Neural progenitor cell (in vitro differentiated cells): ENCODE results near the gene ZNRF1. TPM values are rescaled to one million over a fixed set of nuclear protein-coding genes. Genes with fewer than 3 reads are reported as not detected.

Experiments used
- DNase-seq: peaks from one replicate; pipeline ENCODE4 v3.0.0-alpha.2; 2016; ENCODE audit warnings: low spot score
- H2AFZ ChIP-seq: fragments of 200-600 bp; sonication (generic); replicated peaks from 2 replicates; pipeline ENCODE4 v1.6.1; 2016; ENCODE audit warnings: antibody characterized with exemption
- H3F3A ChIP-seq: fragments of 200-600 bp; sonication (generic); 2 replicates; pipeline ENCODE4 v1.6.1; 2016; ENCODE audit warnings: antibody characterized with exemption, low read depth
- H3K27ac ChIP-seq: fragments of 200-600 bp; sonication (generic); 2 replicates; pipeline ENCODE4 v1.5.1; 2016; ENCODE audit warnings: mild to moderate bottlenecking
- H3K27me3 ChIP-seq: fragments of 200-600 bp; sonication (generic); 2 replicates; pipeline ENCODE4 v1.6.1; 2016; ENCODE audit warnings: mild to moderate bottlenecking, moderate library complexity
- H3K36me3 ChIP-seq: fragments of 200-600 bp; sonication (generic); 2 replicates; pipeline ENCODE4 v1.5.1; 2016
- H3K4me1 ChIP-seq: fragments of 200-600 bp; sonication (generic); 2 replicates; pipeline ENCODE4 v1.6.1; 2016; ENCODE audit warnings: mixed run types
- H3K4me2 ChIP-seq: fragments of 200-600 bp; sonication (generic); 2 replicates; pipeline ENCODE4 v1.6.1; 2016
- H3K4me3 ChIP-seq: fragments of 200-600 bp; sonication (generic); 2 replicates; pipeline ENCODE4 v1.5.1; 2016
- H3K79me2 ChIP-seq: fragments of 200-600 bp; sonication (generic); 2 replicates; pipeline ENCODE4 v1.6.1; 2016; ENCODE audit warnings: low read depth
- H3K9ac ChIP-seq: fragments of 200-600 bp; sonication (generic); 2 replicates; pipeline ENCODE4 v1.6.1; 2016
- H3K9me3 ChIP-seq: fragments of 200-600 bp; sonication (generic); 2 replicates; pipeline ENCODE4 v1.5.1; 2016; ENCODE audit warnings: low read depth
- H4K20me1 ChIP-seq: fragments of 200-600 bp; sonication (generic); 2 replicates; pipeline ENCODE4 v1.6.1; 2016; ENCODE audit warnings: low read depth
- H3K27ac Mint-ChIP-seq: 3 replicates; pipeline ENCODE4 v1.8.0; 2021; ENCODE audit warnings: mixed read lengths
- H3K27me3 Mint-ChIP-seq: 2 replicates; pipeline ENCODE4 v1.8.0; 2022; ENCODE audit warnings: low read depth, mild to moderate bottlenecking, inconsistent platforms, moderate library complexity, mixed read lengths; ENCODE audit not compliant: insufficient read depth
- H3K36me3 Mint-ChIP-seq: 3 replicates; pipeline ENCODE4 v1.8.0; 2021; ENCODE audit warnings: mixed read lengths
- H3K4me1 Mint-ChIP-seq: 3 replicates; pipeline ENCODE4 v1.8.0; 2021; ENCODE audit warnings: mixed read lengths
- H3K4me3 Mint-ChIP-seq: 3 replicates; pipeline ENCODE4 v1.8.0; 2021; ENCODE audit warnings: mild to moderate bottlenecking, moderate library complexity, mixed read lengths
- H3K9me3 Mint-ChIP-seq: 3 replicates; pipeline ENCODE4 v1.8.0; 2020; ENCODE audit warnings: mixed read lengths
- EZH2 ChIP-seq: fragments of 200-600 bp; sonication (generic); IDR thresholded peaks from 2 replicates; pipeline ENCODE4 v1.6.1; 2017; ENCODE audit warnings: antibody characterized with exemption, mild to moderate bottlenecking, moderate library complexity
- EZH2phosphoT487 ChIP-seq: fragments of 200-600 bp; sonication (generic); IDR thresholded peaks from 2 replicates; pipeline ENCODE4 v1.6.1; 2017; ENCODE audit warnings: antibody characterized with exemption
- total RNA-seq: library from RNA; depleted of rRNA; stranded (reverse); fragments of >200 nt; gene quantifications from 2 replicates; pipeline ENCODE4 v1.2.3, GENCODE V29; 2015; ENCODE audit warnings: low replicate concordance
- TF ChIP-seq, protein P1 (sequence below): fragments of 200-600 bp; sonication (generic); IDR thresholded peaks from 2 replicates; pipeline ENCODE4 v1.5.1; 2017; ENCODE audit warnings: antibody characterized with exemption, mild to moderate bottlenecking

ZNRF1 gene
- total RNA-seq, 1 donor from 2014 or later: 9.3 TPM

DNA sequence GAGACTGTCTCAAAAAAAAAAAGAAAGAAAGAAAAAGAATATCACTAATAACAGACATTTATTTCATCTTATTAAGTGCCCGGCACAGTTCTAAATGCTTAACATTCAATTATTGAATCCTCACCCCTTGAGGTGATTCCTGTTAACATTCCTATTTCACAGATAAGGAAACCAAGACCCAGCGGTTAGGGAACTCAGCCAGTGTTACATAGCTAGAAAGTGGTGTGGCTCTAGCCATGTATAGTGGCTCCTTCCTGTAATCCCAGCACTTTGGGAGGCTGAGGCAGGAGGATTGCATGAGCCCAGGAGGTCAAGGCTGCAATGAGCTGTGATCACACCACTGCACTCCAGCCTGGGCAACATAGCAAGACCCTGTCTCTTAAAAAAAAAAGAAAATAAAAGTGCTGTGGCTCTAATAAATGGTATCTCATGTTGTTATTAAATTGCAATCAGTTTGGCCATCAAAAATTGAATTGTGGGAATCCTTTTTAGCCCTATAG lies 28.1 kb downstream of the ZNRF1 start:
- no peak for TF ChIP-seq EZH2
- TF ChIP-seq EZH2phosphoT487: no peak
- TF ChIP-seq, protein P1, sequence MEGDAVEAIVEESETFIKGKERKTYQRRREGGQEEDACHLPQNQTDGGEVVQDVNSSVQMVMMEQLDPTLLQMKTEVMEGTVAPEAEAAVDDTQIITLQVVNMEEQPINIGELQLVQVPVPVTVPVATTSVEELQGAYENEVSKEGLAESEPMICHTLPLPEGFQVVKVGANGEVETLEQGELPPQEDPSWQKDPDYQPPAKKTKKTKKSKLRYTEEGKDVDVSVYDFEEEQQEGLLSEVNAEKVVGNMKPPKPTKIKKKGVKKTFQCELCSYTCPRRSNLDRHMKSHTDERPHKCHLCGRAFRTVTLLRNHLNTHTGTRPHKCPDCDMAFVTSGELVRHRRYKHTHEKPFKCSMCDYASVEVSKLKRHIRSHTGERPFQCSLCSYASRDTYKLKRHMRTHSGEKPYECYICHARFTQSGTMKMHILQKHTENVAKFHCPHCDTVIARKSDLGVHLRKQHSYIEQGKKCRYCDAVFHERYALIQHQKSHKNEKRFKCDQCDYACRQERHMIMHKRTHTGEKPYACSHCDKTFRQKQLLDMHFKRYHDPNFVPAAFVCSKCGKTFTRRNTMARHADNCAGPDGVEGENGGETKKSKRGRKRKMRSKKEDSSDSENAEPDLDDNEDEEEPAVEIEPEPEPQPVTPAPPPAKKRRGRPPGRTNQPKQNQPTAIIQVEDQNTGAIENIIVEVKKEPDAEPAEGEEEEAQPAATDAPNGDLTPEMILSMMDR: no peak
- Mint-ChIP-seq H3K4me1 (peaks cover 3% of the 10 kb centered on the region), H3K27ac (no peak overlapping the region), H3K4me3 (no peak overlapping the region), H3K9me3 (peaks cover 26% of the 10 kb centered on the region), H3K36me3 (peaks cover 18% of the 10 kb centered on the region), H3K27me3 (no peaks in the 10 kb centered on the region)
- Histone ChIP-seq H3K27ac (no peak overlapping the region), H4K20me1 (peaks cover 8% of the 10 kb centered on the region), H3K9me3 (no peaks in the 10 kb centered on the region), H3K4me2 (no peak overlapping the region), H3F3A (no peaks in the 10 kb centered on the region), H3K4me1 (no peaks in the 10 kb centered on the region), H3K9ac (no peak overlapping the region), H3K4me3 (no peak overlapping the region), H3K79me2 (peaks cover 99% of the 10 kb centered on the region), H3K36me3 (no peaks in the 10 kb centered on the region), H2AFZ (no peak overlapping the region), H3K27me3 (no peaks in the 10 kb centered on the region)
- no peak for DNase-seq

DNA sequence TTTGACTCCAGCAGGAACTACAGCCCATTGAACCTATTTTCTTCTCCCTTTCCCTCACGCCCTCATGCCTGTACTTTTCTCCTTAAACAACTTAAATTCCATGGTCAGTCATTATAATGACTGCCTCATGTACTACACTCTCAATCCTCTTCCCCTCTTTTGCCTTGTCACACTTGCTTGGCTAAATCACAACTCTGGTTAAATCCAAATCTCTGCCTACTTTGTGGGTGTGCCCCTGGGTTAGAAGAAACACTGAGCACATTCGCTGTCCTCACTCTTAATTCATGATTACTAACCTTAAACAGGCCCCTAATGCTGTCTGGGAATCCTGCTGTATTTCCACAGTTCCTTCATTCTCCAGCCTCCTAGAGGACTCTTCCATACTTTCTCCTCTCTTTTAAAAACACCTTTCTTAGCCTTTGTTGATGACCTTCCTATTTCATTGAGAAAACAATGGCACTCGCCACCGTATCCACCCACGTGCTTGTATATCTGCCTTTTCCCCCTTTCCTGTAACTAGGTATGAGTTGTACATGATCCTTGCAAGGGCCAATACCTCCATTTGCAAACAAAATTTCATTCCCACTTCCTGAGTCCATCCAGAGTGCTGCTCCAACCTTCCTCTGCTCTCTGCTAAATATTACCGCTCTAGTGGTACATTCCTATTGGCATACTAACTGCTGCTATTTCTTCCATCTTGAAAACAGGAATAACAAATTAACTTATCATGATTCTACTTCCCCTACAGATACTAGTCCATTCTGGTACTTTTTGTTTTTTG lies 28.9 kb downstream of the ZNRF1 start:
- Histone ChIP-seq H3K27me3 (no peaks in the 10 kb centered on the region), H3K9me3 (no peaks in the 10 kb centered on the region), H3K27ac (no peak overlapping the region), H3K36me3 (no peaks in the 10 kb centered on the region), H3F3A (no peaks in the 10 kb centered on the region), H3K79me2 (peaks cover 99% of the 10 kb centered on the region), H4K20me1 (peaks cover 12% of the 10 kb centered on the region), H2AFZ (no peak overlapping the region), H3K4me3 (no peak overlapping the region), H3K4me2 (no peak overlapping the region), H3K9ac (no peak overlapping the region), H3K4me1 (no peaks in the 10 kb centered on the region)
- Mint-ChIP-seq H3K27me3 (no peaks in the 10 kb centered on the region), H3K27ac (no peak overlapping the region), H3K4me3 (no peak overlapping the region), H3K9me3 (peaks cover 27% of the 10 kb centered on the region), H3K36me3 (peaks cover 19% of the 10 kb centered on the region), H3K4me1 (peaks cover 3% of the 10 kb centered on the region)
- TF ChIP-seq, protein P1: no peak
- no peak for TF ChIP-seq EZH2phosphoT487
- no peak for TF ChIP-seq EZH2
- DNase-seq: no peak

DNA sequence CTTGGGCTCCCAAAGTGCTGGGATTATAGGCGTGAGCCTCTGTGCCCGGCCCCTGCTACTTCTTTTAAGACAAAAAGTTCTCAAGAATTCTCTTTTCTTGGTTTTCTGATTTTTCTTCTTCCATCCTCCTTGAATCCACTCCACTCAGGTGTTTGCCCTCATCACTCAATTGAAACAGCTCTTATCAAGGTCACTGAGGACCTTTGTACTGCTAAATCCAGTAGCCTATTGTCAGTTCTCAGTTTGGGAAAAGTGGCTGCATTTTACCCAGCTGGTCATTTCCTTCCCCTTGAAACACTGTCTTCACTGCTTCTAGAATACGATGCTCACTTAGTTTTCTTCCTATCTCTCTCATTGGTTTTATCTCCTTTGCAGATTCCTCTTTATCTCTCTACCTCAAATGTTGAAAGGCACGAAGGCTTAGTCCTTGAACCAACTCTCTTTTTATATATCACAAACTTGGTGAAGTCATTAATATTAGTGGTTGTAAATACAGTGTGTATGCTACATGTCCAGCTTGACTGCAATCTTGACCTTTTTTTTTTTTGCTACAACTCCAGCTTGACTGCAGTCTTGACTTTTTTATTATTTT lies 29.8 kb downstream of the ZNRF1 start:
- Histone ChIP-seq H3K79me2 (peaks cover 99% of the 10 kb centered on the region), H3K9ac (no peak overlapping the region), H3K36me3 (no peaks in the 10 kb centered on the region), H3K27me3 (no peaks in the 10 kb centered on the region), H2AFZ (no peak overlapping the region), H4K20me1 (peaks cover 12% of the 10 kb centered on the region), H3K4me3 (no peak overlapping the region), H3F3A (no peaks in the 10 kb centered on the region), H3K27ac (no peak overlapping the region), H3K9me3 (no peaks in the 10 kb centered on the region), H3K4me2 (no peak overlapping the region), H3K4me1 (no peaks in the 10 kb centered on the region)
- no peak overlapping the region for H3K27ac Mint-ChIP-seq
- peaks cover 14% of the 10 kb centered on the region for H3K36me3 Mint-ChIP-seq
- H3K4me3 Mint-ChIP-seq: no peak overlapping the region
- H3K4me1 Mint-ChIP-seq: peaks cover 3% of the 10 kb centered on the region
- no peak for DNase-seq
- TF ChIP-seq, protein P1: no peak
- no peak for TF ChIP-seq EZH2
- TF ChIP-seq EZH2phosphoT487: no peak
- H3K9me3 Mint-ChIP-seq: peaks cover 22% of the 10 kb centered on the region
- H3K27me3 Mint-ChIP-seq: no peaks in the 10 kb centered on the region
